AG04450 (cell line): ENCODE measurements around the gene MAML3. TPM values are rescaled to one million over a fixed set of nuclear protein-coding genes. Genes with fewer than 3 reads are reported as not detected.

ENCODE experiments used
- CTCF ChIA-PET: fragments of 300-600, 350-600 bp; formaldehyde crosslinking; extraction: SDS; loops from one replicate; lab custom pipeline; 2022; ENCODE audit warnings: antibody characterized with exemption, inconsistent platforms; lab: Charles Lee
- POLR2A ChIA-PET: fragments of 350-600 bp; formaldehyde crosslinking; extraction: SDS; loops from one replicate; lab custom pipeline; 2021; ENCODE audit warnings: antibody characterized with exemption, inconsistent platforms; lab: Yijun Ruan, JAX
- DNase-seq: peaks from one replicate; pipeline ENCODE4 v3.0.0-alpha.2; 2011; ENCODE audit warnings: low read depth, low spot score
- H3K27ac ChIP-seq: one replicate; pipeline ENCODE4 v1.5.1; 2012; ENCODE audit warnings: low read depth, low read length, control low read depth
- H3K27me3 ChIP-seq: one replicate; pipeline ENCODE4 v1.6.0; 2012; ENCODE audit warnings: low read length; ENCODE audit not compliant: control insufficient read depth, insufficient read depth
- H3K4me3 ChIP-seq: 2 replicates; pipeline ENCODE4 v1.5.1; 2011; ENCODE audit warnings: mild to moderate bottlenecking, low read depth, low read length, control low read depth
- H3K9me3 ChIP-seq: 2 replicates; pipeline ENCODE4 v1.5.1; 2012; ENCODE audit warnings: low read length; ENCODE audit not compliant: control insufficient read depth, insufficient read depth
- CTCF ChIP-seq: IDR thresholded peaks from 2 replicates; pipeline ENCODE4 v1.5.1; 2011; ENCODE audit warnings: low read depth, low read length, control low read depth, inconsistent platforms
- polyA plus RNA-seq: library from polyadenylated mRNA; depleted of rRNA; stranded (reverse); fragments of >200 nt; gene quantifications from 2 replicates; pipeline ENCODE4 v1.2.3, GENCODE V29; 2011

The MAML3 gene
- polyA plus RNA-seq, 1 experiment: 4.1 TPM

DNA sequence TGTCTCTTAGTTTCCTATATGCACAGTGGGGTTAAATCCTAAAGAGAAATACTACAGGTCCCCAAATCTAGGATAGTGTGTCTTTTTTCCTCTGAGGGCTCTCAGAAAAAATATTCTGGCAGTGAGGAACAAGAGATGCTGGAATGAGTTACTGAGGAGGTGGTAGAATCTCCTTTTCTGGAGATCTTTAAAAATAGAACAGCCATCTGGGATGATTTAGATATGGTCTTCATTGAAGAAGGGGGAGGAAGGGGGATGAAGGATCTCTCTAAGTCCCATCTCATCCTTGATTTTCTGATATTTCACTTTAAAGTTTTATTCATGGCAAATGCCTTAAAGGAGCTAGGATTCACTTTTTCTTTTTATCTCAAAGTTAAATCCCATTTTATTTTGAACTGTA lies 235.0 kb downstream of the MAML3 start:
- peaks cover 4% of the 10 kb centered on the region for H3K9me3 ChIP-seq
- TF ChIP-seq CTCF: no peak
- H3K27me3 ChIP-seq: no peaks in the 10 kb centered on the region
- H3K4me3 ChIP-seq: no peak overlapping the region
- H3K27ac ChIP-seq: no peak overlapping the region
- CTCF ChIA-PET: interaction anchor here (0.6 kb wide), 1 partner anchor 413 kb away, joined by 9 read pairs; no protein-coding TSS in a partner anchor
- POLR2A ChIA-PET: no interaction called here
- no peak for DNase-seq

GRCh38 chr4:139918591-139918990 lies 235.4 kb downstream of the MAML3 start:
- no peak overlapping the region for H3K4me3 ChIP-seq
- H3K27ac ChIP-seq: peak overlapping the region; percentile 59
- POLR2A ChIA-PET: no interaction called here
- no peak for TF ChIP-seq CTCF
- no peaks in the 10 kb centered on the region for H3K27me3 ChIP-seq
- no peak for DNase-seq
- H3K9me3 ChIP-seq: peaks cover 4% of the 10 kb centered on the region
- CTCF ChIA-PET: no interaction called here

DNA sequence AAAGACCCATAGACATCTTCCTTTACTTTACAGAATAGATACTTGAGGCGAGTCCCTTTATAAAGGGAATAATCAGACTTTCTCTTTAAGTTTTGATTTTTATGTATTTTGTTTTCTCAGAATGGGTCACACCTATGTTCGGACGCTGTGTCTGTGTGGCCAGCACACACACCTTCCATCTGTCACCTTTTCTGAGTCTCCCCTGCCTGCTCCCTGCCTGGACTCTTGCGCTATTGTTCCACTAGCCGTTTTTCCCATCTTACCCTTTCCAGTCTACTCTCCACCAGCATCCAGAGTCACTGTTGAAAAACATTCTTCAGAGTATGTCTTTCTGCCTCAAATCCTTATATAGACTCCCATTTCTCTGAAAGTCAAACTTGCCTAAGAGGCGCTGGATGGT lies 236.1 kb downstream of the MAML3 start:
- ChIA-PET POLR2A (no interaction called here), CTCF (no interaction called here)
- DNase-seq: no peak
- no peaks in the 10 kb centered on the region for H3K27me3 ChIP-seq
- no peak for TF ChIP-seq CTCF
- no peak overlapping the region for H3K4me3 ChIP-seq
- H3K27ac ChIP-seq: peak overlapping the region; percentile 59
- peaks cover 4% of the 10 kb centered on the region for H3K9me3 ChIP-seq

- Histone ChIP-seq H3K4me3 (no peak overlapping the region), H3K27me3 (no peaks in the 10 kb centered on the region), H3K27ac (no peak overlapping the region), H3K9me3 (peaks cover 4% of the 10 kb centered on the region)
- TF ChIP-seq CTCF: no peak
- CTCF ChIA-PET: no interaction called here
- no peak for DNase-seq
- POLR2A ChIA-PET: interaction anchor here (0.5 kb wide), 1 partner anchor 31 kb away, joined by 3 read pairs; no protein-coding TSS in a partner anchor
Observed at GRCh38 chr4:139916041-139916440, 237.9 kb downstream of the MAML3 start.

GRCh38 chr4:139915037-139915436 lies 238.9 kb downstream of the MAML3 start:
- no peak for DNase-seq
- Histone ChIP-seq H3K9me3 (peaks cover 4% of the 10 kb centered on the region), H3K27ac (no peak overlapping the region), H3K27me3 (no peaks in the 10 kb centered on the region), H3K4me3 (no peak overlapping the region)
- ChIA-PET CTCF (no interaction called here), POLR2A (no interaction called here)
- TF ChIP-seq CTCF: no peak
